Nephron progenitor cell (in vitro differentiated cells): ENCODE data around the gene MAP4K4.

Experiments used
- DNase-seq: peaks from one replicate; pipeline ENCODE4 v3.0.0; 2021
- H3K27ac Mint-ChIP-seq: 2 replicates; pipeline ENCODE4 v1.8.0; 2021; ENCODE audit warnings: mild to moderate bottlenecking, moderate library complexity, mixed read lengths
- H3K27me3 Mint-ChIP-seq: 2 replicates; pipeline ENCODE4 v1.8.0; 2021; ENCODE audit warnings: mild to moderate bottlenecking, low read depth, mixed read lengths; ENCODE audit not compliant: poor library complexity
- H3K36me3 Mint-ChIP-seq: 2 replicates; pipeline ENCODE4 v1.8.0; 2021; ENCODE audit warnings: low read depth, mixed read lengths
- H3K4me1 Mint-ChIP-seq: 2 replicates; pipeline ENCODE4 v1.8.0; 2021; ENCODE audit warnings: mixed read lengths
- H3K4me3 Mint-ChIP-seq: 2 replicates; pipeline ENCODE4 v1.8.0; 2021; ENCODE audit warnings: mild to moderate bottlenecking, moderate library complexity, mixed read lengths
- H3K9me3 Mint-ChIP-seq: 2 replicates; pipeline ENCODE4 v1.8.0; 2021; ENCODE audit warnings: mild to moderate bottlenecking, moderate library complexity, mixed read lengths
- CTCF ChIP-seq: fragments of 200-600 bp; sonication (generic); IDR thresholded peaks from 2 replicates; pipeline ENCODE4 v1.5.0; 2021; ENCODE audit warnings: antibody characterized with exemption

MAP4K4 gene

GRCh38 chr2:101795033-101795432, 97.5 kb downstream of the MAP4K4 start:
- peaks cover 9% of the 10 kb centered on the region for H3K4me1 Mint-ChIP-seq
- H3K4me3 Mint-ChIP-seq: no peak overlapping the region
- peaks cover 39% of the 10 kb centered on the region for H3K36me3 Mint-ChIP-seq
- no peaks in the 10 kb centered on the region for H3K27me3 Mint-ChIP-seq
- no peak overlapping the region for H3K27ac Mint-ChIP-seq
- no peak for DNase-seq
- TF ChIP-seq CTCF: no peak
- H3K9me3 Mint-ChIP-seq: no peaks in the 10 kb centered on the region

- no peaks in the 10 kb centered on the region for H3K9me3 Mint-ChIP-seq
- no peaks in the 10 kb centered on the region for H3K27me3 Mint-ChIP-seq
- peaks cover 22% of the 10 kb centered on the region for H3K4me1 Mint-ChIP-seq
- H3K27ac Mint-ChIP-seq: peak overlapping the region; percentile 87
- DNase-seq: no peak
- TF ChIP-seq CTCF: no peak
- peaks cover 20% of the 10 kb centered on the region for H3K36me3 Mint-ChIP-seq
- H3K4me3 Mint-ChIP-seq: no peak overlapping the region
These were observed 99.5 kb downstream of the MAP4K4 start for GRCh38 chr2:101796825-101797600.

- H3K27ac Mint-ChIP-seq: peak overlapping the region; percentile 79
- H3K4me1 Mint-ChIP-seq: peaks cover 59% of the 10 kb centered on the region
These were observed 104.0 kb downstream of the MAP4K4 start for GRCh38 chr2:101801496-101801895.

GRCh38 chr2:101802329-101802728, 104.8 kb downstream of the MAP4K4 start:
- H3K9me3 Mint-ChIP-seq: no peaks in the 10 kb centered on the region
- no peak for TF ChIP-seq CTCF
- H3K4me3 Mint-ChIP-seq: no peak overlapping the region
- peaks cover 8% of the 10 kb centered on the region for H3K36me3 Mint-ChIP-seq
- H3K4me1 Mint-ChIP-seq: peaks cover 61% of the 10 kb centered on the region
- peak overlapping the region; percentile 79 for H3K27ac Mint-ChIP-seq
- DNase-seq: no peak
- no peaks in the 10 kb centered on the region for H3K27me3 Mint-ChIP-seq

More at GRCh38 chr2:101801496-101801895, 104.0 kb downstream of the MAP4K4 start:
- Mint-ChIP-seq H3K4me3 (no peak overlapping the region), H3K36me3 (peaks cover 8% of the 10 kb centered on the region), H3K9me3 (no peaks in the 10 kb centered on the region), H3K27me3 (no peaks in the 10 kb centered on the region)
- DNase-seq: no peak
- TF ChIP-seq CTCF: no peak

- H3K4me3 Mint-ChIP-seq: no peak overlapping the region
- no peaks in the 10 kb centered on the region for H3K27me3 Mint-ChIP-seq
- peaks cover 8% of the 10 kb centered on the region for H3K36me3 Mint-ChIP-seq
- peak overlapping the region; percentile 9 for H3K27ac Mint-ChIP-seq
- DNase-seq: no peak
- peaks cover 69% of the 10 kb centered on the region for H3K4me1 Mint-ChIP-seq
- no peaks in the 10 kb centered on the region for H3K9me3 Mint-ChIP-seq
- no peak for TF ChIP-seq CTCF
These were observed 105.6 kb downstream of the MAP4K4 start for GRCh38 chr2:101803128-101803527.
